Measurements from ENCODE around the gene KLHL26. TPM values are rescaled to one million over a fixed set of nuclear protein-coding genes. Genes with fewer than 3 reads are reported as not detected.
A peak's percentile ranks its signal among the peaks of the same experiment; 100 is the strongest.

KLHL26 gene
- polyA plus RNA-seq, 1 experiment, result 2.3 TPM

GRCh38 chr19:18606281-18607225, 30.3 kb upstream of the KLHL26 start, which contains the start of gene CRLF1:
TSS of gene CRLF1 (minus strand) at chr19:18606799. CDS start at chr19:18606656, 143 bp downstream.
- no peak for DNase-seq (ENCODE audit: low read depth)
- no peaks in the 10 kb centered on the region for H3K36me3 ChIP-seq (ENCODE audit: control insufficient read depth, insufficient read depth, low read length)
- CTCF ChIA-PET, result interaction anchor here (0.6 to 1.0 kb wide), 2 partner anchors 211 to 240 kb away, joined by 3 read pairs; no protein-coding TSS in a partner anchor
- H3K27me3 ChIP-seq (ENCODE audit: control insufficient read depth, insufficient read depth, low read length), result peaks cover 42% of the 10 kb centered on the region
- no peak for TF ChIP-seq CTCF (IDR thresholded peaks at IDR 0.05; ENCODE audit: insufficient read depth, low read depth, low read length)
- POLR2A ChIA-PET, result no interaction called here
- H3K4me3 ChIP-seq (ENCODE audit: low read depth, low read length), result 0 out of 2 replicates have a peak within 1 kb of the TSS, but pooled peaks have one; percentile 11

GRCh38 chr19:18607226-18608101, 29.4 kb upstream of the KLHL26 start:
- ChIA-PET CTCF (interaction anchor here (0.6 to 1.0 kb wide), 2 partner anchors 211 to 239 kb away, joined by 3 read pairs; no protein-coding TSS in a partner anchor), POLR2A (no interaction called here)
- DNase-seq (ENCODE audit: low read depth), result no peak
- no peaks in the 10 kb centered on the region for H3K36me3 ChIP-seq (ENCODE audit: control insufficient read depth, insufficient read depth, low read length)
- no peak for TF ChIP-seq CTCF (IDR thresholded peaks at IDR 0.05; ENCODE audit: insufficient read depth, low read depth, low read length)
- no peak overlapping the region for H3K4me3 ChIP-seq (ENCODE audit: low read depth, low read length)
- H3K27me3 ChIP-seq (ENCODE audit: control insufficient read depth, insufficient read depth, low read length), result peaks cover 51% of the 10 kb centered on the region

GRCh38 chr19:18608102-18608804, 28.6 kb upstream of the KLHL26 start:
- ChIA-PET CTCF (interaction anchor here (1.0 kb wide), 1 partner anchor 239 kb away, joined by 3 read pairs; no protein-coding TSS in a partner anchor), POLR2A (no interaction called here)
- peaks cover 55% of the 10 kb centered on the region for H3K27me3 ChIP-seq (ENCODE audit: control insufficient read depth, insufficient read depth, low read length)
- H3K36me3 ChIP-seq (ENCODE audit: control insufficient read depth, insufficient read depth, low read length), result no peaks in the 10 kb centered on the region
- no peak for TF ChIP-seq CTCF (IDR thresholded peaks at IDR 0.05; ENCODE audit: insufficient read depth, low read depth, low read length)
- DNase-seq (ENCODE audit: low read depth), result no peak
- H3K4me3 ChIP-seq (ENCODE audit: low read depth, low read length), result no peak overlapping the region

GRCh38 chr19:18608805-18609716, 27.8 kb upstream of the KLHL26 start:
- no peak for DNase-seq (ENCODE audit: low read depth)
- ChIA-PET POLR2A (no interaction called here), CTCF (no interaction called here)
- no peak for TF ChIP-seq CTCF (IDR thresholded peaks at IDR 0.05; ENCODE audit: insufficient read depth, low read depth, low read length)
- H3K4me3 ChIP-seq (ENCODE audit: low read depth, low read length), result no peak overlapping the region
- peaks cover 58% of the 10 kb centered on the region for H3K27me3 ChIP-seq (ENCODE audit: control insufficient read depth, insufficient read depth, low read length)
- no peaks in the 10 kb centered on the region for H3K36me3 ChIP-seq (ENCODE audit: control insufficient read depth, insufficient read depth, low read length)

Data from BJ (cell line).